Esophagus squamous epithelium (tissue), 5 donors: ENCODE measurements around the gene ARL8B. TPM values are rescaled to one million over a fixed set of nuclear protein-coding genes. Genes with fewer than 3 reads are reported as not detected.
"Not testable (repeated sequence)": the region's sequence is repeated elsewhere in the genome, so short reads cannot be mapped to it uniquely, and the experiment has no call there.

ENCODE experiments used
- DNase-seq: peaks from one replicate; lab custom pipeline; 2025; lab: John Stamatoyannopoulos, UW
- H3K27ac ChIP-seq, 4 donors: fragments of 200-600 bp; sonication (generic); one replicate each; pipeline ENCODE4 v1.5.1; 2016 to 2019; ENCODE audit warnings: mild to moderate bottlenecking in 1 of 4
- H3K27me3 ChIP-seq, 4 donors: fragments of 200-600 bp; sonication (generic); 1 replicate in 3 of 4; 2 replicates in 1 of 4; pipeline versions ENCODE4 v1.5.1 to v1.6.0; 2017 to 2021; ENCODE audit warnings: antibody characterized with exemption in 1 of 4
- H3K36me3 ChIP-seq, 3 donors: fragments of 200-600 bp; sonication (generic); one replicate each; pipeline ENCODE4 v1.5.1; 2016 to 2019
- H3K4me1 ChIP-seq, 3 donors: fragments of 200-600 bp; sonication (generic); one replicate each; pipeline ENCODE4 v1.5.1; 2017 to 2019
- H3K4me3 ChIP-seq, 4 donors: fragments of 200-600 bp; sonication (generic); 1 replicate in 3 of 4; 2 replicates in 1 of 4; pipeline ENCODE4 v1.5.1; 2016 to 2019; ENCODE audit warnings: mild to moderate bottlenecking in 2 of 4, moderate library complexity in 1 of 4
- H3K9me3 ChIP-seq, 3 donors: fragments of 200-600 bp; sonication (generic); one replicate each; pipeline ENCODE4 v1.5.1; 2016 to 2019
- CTCF ChIP-seq, 6 experiments: fragments of 450-650 bp in 4 of 6; fragments of 200-600 bp in 2 of 6; sonication (generic) in 2 of 6; IDR thresholded peaks; one replicate each; pipeline ENCODE4 v1.5.1; 2016 to 2019; ENCODE audit warnings: antibody characterized with exemption in 6 of 6, mild to moderate bottlenecking in 4 of 6, moderate library complexity in 4 of 6
- POLR2A ChIP-seq, 4 donors: fragments of 450-650 bp; IDR thresholded peaks; one replicate each; pipeline ENCODE4 v1.6.1; 2017; ENCODE audit warnings: antibody characterized with exemption in 4 of 4, mild to moderate bottlenecking in 4 of 4, moderate library complexity in 3 of 4
- WGBS, 2 donors: methylation state at CpG; one replicate each; pipeline ENCODE4 v1.1.5; 2018; 5-methylcytosine and 5-hydroxymethylcytosine counted together
- intact Hi-C: fragments of 100-400 bp; cut with DNase I; formaldehyde crosslinking; loops from one replicate; pipeline ENCODE4 v1.15.0; 2022
- total RNA-seq, 4 donors: library from RNA; depleted of rRNA; stranded (reverse); fragments of >200 nt; gene quantifications; one replicate each; pipeline ENCODE4 v1.1.0, GENCODE V29; 2016
- donor health status: DM: yes; HTN: yes; CAD: no.

Gene ARL8B
- total RNA-seq, 4 donors from 2014 or later, result 42.9 to 71.9 (median 51.7) TPM

DNA sequence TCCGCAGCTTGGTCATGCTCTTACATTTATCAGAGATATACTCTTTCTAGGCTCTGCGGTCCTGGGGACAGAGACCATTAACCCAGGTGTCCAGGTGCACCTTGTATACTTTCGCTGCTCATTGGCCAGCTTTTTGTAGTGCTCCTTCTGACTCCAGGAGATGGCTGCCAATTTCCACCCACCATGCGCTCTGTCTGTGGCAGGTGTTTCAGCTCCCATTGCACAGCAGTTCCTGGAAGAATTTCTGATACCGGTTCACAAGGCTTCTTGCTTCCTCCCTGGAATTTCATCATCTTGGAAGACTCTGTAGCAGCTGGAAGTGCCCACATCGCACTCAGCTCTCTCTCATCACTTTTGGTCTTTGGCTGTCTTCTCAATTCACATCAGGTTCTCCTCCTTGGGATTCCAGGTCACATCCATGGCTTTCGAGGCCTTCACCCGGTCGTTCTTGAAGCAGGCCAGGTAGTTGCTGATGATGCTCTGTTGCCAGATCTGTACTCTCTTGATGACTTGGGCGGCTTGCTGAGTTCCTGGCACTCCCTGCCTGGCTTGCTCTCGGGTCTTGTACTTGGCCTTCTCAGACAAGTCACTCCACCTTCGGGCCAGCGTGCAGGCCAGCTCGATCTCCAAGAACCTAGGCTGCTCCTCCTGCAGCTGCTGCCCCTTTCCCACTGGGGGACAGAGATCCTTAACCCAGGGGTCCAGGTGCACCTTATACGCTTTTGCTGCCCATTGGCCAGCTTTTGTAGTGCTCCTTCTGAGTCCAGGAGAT lies 41.1 kb upstream of the ARL8B start:
- Histone ChIP-seq H3K4me3 (no peak overlapping the region), H3K36me3 (no peaks in the 10 kb centered on the region), H3K27ac (no peak overlapping the region), H3K27me3 (peaks cover 0 to 49% (median 0%) of the 10 kb centered on the region in 4 donors), H3K4me1 (peaks cover 0 to 30% (median 13%) of the 10 kb centered on the region in 3 donors), H3K9me3 (no peaks in the 10 kb centered on the region)
- intact Hi-C loops, result no loop called here
- DNase-seq, result no peak
- WGBS, 2 donors, result 88 to 94% methylated on average over 9 to 11 of the region's 15 CpGs
- no peak for TF ChIP-seq CTCF (IDR thresholded peaks at IDR 0.05)
- no peak for TF ChIP-seq POLR2A (IDR thresholded peaks at IDR 0.05)

DNA sequence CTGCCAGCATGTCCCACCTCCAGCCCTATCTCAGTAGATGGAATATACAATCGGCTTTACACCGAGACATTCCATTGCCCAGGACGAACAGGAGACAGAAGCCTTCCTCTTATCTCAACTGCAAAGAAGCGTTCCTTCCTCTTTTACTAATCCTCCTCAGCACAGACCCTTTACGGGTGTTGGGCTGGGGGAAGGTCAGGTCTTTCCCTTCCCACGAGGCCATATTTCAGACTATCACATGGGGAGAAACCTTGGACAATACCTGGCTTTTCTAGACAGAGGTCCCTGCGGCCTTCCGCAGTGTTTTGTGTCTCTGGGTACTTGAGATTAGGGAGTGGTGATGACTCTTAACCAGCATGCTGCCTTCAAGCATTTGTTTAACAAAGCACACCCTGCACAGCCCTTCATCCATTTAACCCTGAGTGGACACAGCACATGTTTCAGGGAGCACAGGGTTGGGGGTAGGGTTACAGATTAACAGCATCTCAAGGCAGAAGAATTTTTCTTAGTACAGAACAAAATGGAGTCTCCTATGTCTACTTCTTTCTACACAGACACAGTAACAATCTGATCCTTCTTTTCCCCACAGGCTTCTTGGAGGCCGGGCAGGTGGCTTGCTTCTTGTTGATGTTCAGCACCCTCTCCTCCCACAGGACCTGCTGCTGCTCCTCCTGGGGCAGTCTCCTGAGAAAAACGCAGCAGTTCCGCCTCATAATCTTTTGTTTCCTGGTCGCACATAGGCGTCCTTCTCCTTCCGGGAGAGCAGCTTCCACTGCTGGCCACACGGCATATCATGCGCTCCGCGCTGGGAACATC lies 39.9 kb upstream of the ARL8B start:
- H3K27ac ChIP-seq, intact Hi-C loops, H3K36me3 ChIP-seq, H3K9me3 ChIP-seq, H3K4me3 ChIP-seq, DNase-seq: not testable (repeated sequence)
- WGBS, 2 donors, result 77 to 85% methylated on average over 17 to 18 of the region's 18 CpGs
- H3K27me3 ChIP-seq, result peaks cover 0 to 54% (median 0%) of the 10 kb centered on the region in 4 donors
- peaks cover 0 to 18% (median 12%) of the 10 kb centered on the region in 3 donors for H3K4me1 ChIP-seq

- Histone ChIP-seq H3K9me3 (no peaks in the 10 kb centered on the region), H3K36me3 (no peaks in the 10 kb centered on the region), H3K27me3 (peaks cover 0 to 54% (median 0%) of the 10 kb centered on the region in 4 donors), H3K27ac (no peak overlapping the region), H3K4me3 (no peak overlapping the region), H3K4me1 (peaks cover 0 to 13% (median 6%) of the 10 kb centered on the region in 3 donors)
- TF ChIP-seq POLR2A (IDR thresholded peaks at IDR 0.05) (no peak), CTCF (IDR thresholded peaks at IDR 0.05) (no peak)
- 83 to 89% methylated on average over 7 of the region's 7 CpGs for WGBS, 2 donors
- no peak for DNase-seq
- intact Hi-C loops, result no loop called here
These were observed 39.3 kb upstream of the ARL8B start for GRCh38 chr3:5082789-5083115.

DNA sequence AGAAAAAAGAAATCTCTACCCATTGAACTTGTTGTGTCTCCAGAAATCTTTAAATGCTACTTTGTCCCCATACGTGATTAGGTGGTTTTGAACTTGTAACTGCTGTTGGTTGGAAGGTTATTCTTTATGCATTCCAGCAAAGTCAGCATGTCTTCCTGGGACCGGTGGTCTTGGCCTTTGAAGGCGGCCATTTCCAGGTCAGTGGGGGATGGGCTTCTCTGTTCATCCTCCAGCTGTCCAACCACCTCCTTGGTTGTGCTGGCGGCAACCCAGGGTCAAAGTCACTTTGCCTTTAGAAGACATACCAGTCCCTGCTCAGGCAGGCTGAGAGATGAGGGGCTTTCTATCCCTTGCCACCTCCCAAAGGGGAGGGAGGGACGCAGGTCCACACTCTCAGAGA lies 37.9 kb upstream of the ARL8B start:
- intact Hi-C loops, result no loop called here
- no peaks in the 10 kb centered on the region for H3K4me1 ChIP-seq
- peaks cover 0 to 61% (median 0%) of the 10 kb centered on the region in 4 donors for H3K27me3 ChIP-seq
- H3K9me3 ChIP-seq, result no peaks in the 10 kb centered on the region
- H3K36me3 ChIP-seq, result no peaks in the 10 kb centered on the region
- H3K27ac ChIP-seq, result no peak overlapping the region
- TF ChIP-seq CTCF (IDR thresholded peaks at IDR 0.05), result no peak
- no peak for TF ChIP-seq POLR2A (IDR thresholded peaks at IDR 0.05)
- 91 to 94% methylated on average over 4 to 5 of the region's 5 CpGs for WGBS, 2 donors
- no peak for DNase-seq
- no peak overlapping the region for H3K4me3 ChIP-seq

- peaks cover 0 to 51% (median 0%) of the 10 kb centered on the region in 4 donors for H3K27me3 ChIP-seq
- no peaks in the 10 kb centered on the region for H3K9me3 ChIP-seq
- no peak overlapping the region for H3K4me3 ChIP-seq
- WGBS, 2 donors, result 91 to 100% methylated on average over 1 of the region's 1 CpG
- H3K36me3 ChIP-seq, result no peaks in the 10 kb centered on the region
- H3K4me1 ChIP-seq, result no peaks in the 10 kb centered on the region
- TF ChIP-seq POLR2A (IDR thresholded peaks at IDR 0.05) (no peak), CTCF (IDR thresholded peaks at IDR 0.05) (no peak)
- no peak overlapping the region for H3K27ac ChIP-seq
- no peak for DNase-seq
- intact Hi-C loops, result no loop called here
These were observed 35.4 kb upstream of the ARL8B start for GRCh38 chr3:5086708-5087107.
